Activated CD4-positive, CD25-positive, alpha-beta regulatory T cell treated with anti-CD3 and anti-CD28 coated beads, Interleukin-2, amount 50 U/mL, for 16 hours (primary cell): ENCODE measurements around the gene VSTM4.

Experiments
- DNase-seq: peaks from one replicate; pipeline ENCODE4 v3.0.0-alpha.2; 2020; ENCODE audit warnings: low read depth, low spot score

VSTM4 gene

GRCh38 chr10:49116509-49117375, 1.4 kb upstream of the VSTM4 start:
- DNase-seq = no peak

GRCh38 chr10:49115796-49116508, 630 bp upstream of the VSTM4 start:
- DNase-seq = no peak

GRCh38 chr10:49114718-49115014, 656 bp downstream of the VSTM4 start:
- no peak for DNase-seq

- no peak for DNase-seq
These were observed 1.6 kb downstream of the VSTM4 start for GRCh38 chr10:49113741-49114141.

GRCh38 chr10:49112851-49113250, 2.5 kb downstream of the VSTM4 start:
- no peak for DNase-seq

- no peak for DNase-seq
These were observed 3.2 kb downstream of the VSTM4 start for GRCh38 chr10:49112098-49112497.

GRCh38 chr10:49111320-49111698, 4.0 kb downstream of the VSTM4 start:
- no peak for DNase-seq

- no peak for DNase-seq
These were observed 4.5 kb downstream of the VSTM4 start for GRCh38 chr10:49110684-49111319.

- no peak for DNase-seq
These were observed 5.5 kb downstream of the VSTM4 start for GRCh38 chr10:49109669-49110340.

- DNase-seq = no peak
These were observed 6.7 kb downstream of the VSTM4 start for GRCh38 chr10:49108656-49109055.

GRCh38 chr10:49107887-49108267, 7.4 kb downstream of the VSTM4 start:
- DNase-seq = no peak

- no peak for DNase-seq
These were observed 8.0 kb downstream of the VSTM4 start for GRCh38 chr10:49107111-49107886.

GRCh38 chr10:49106451-49106850, 8.9 kb downstream of the VSTM4 start:
- no peak for DNase-seq

- no peak for DNase-seq
These were observed 10.2 kb downstream of the VSTM4 start for GRCh38 chr10:49105076-49105475.

GRCh38 chr10:49104323-49104722, 11.0 kb downstream of the VSTM4 start:
- no peak for DNase-seq

- no peak for DNase-seq
These were observed 11.6 kb downstream of the VSTM4 start for GRCh38 chr10:49103761-49104160.

GRCh38 chr10:49099046-49099445, 16.3 kb downstream of the VSTM4 start:
- no peak for DNase-seq

- no peak for DNase-seq
These were observed 18.4 kb downstream of the VSTM4 start for GRCh38 chr10:49096890-49097445.

GRCh38 chr10:49094646-49095045, 20.7 kb downstream of the VSTM4 start:
- DNase-seq = no peak

- no peak for DNase-seq
These were observed 21.4 kb downstream of the VSTM4 start for GRCh38 chr10:49093922-49094321.

- DNase-seq = no peak
These were observed 22.8 kb downstream of the VSTM4 start for GRCh38 chr10:49092477-49092876.
